ENCODE results near the gene FCHSD1.
A peak's percentile ranks its signal among the peaks of the same experiment; 100 is the strongest.

Gene FCHSD1

DNA sequence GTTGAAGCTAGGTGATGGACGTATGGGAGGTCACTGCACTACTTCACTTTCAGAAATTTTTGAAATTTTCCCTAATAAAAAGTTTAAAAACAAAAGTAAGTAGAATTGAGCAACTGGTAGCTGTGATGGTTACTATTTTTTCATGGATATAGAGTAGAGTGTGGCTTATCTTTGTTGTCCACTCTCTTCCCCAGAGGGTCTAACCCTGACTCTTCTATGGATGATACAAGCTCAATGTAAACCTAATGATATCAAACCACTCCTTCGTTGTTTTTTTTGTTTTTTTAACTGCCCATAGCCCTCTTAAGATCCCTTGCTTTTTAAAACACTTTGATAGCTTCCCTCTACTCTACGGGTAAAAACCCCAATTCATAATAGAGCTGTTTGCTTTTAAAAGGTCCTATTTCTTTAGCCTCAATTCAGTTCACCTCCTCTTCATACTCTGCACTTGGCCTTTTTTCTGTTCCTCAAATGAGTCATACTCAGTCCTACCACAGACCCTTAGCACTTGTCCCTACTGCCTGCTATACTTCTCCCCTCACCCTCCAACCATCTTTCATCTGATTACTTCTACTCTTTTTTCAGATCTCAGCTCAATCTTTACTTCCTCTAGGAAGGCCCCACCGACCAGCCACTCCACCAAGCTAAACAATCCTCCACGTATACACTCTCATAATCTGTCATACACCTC, 17.2 kb downstream of the FCHSD1 start:
- H3K36me3 ChIP-seq (ENCODE audit: control insufficient read depth, insufficient read depth, low read length), result peaks cover 8% of the 10 kb centered on the region
- H3K9me3 ChIP-seq (ENCODE audit: control insufficient read depth, insufficient read depth, low read length), result no peaks in the 10 kb centered on the region
- no peak overlapping the region for H3K4me3 ChIP-seq (ENCODE audit: low read length)
- no peaks in the 10 kb centered on the region for H3K27me3 ChIP-seq (ENCODE audit: control insufficient read depth, insufficient read depth, low read length)
- peaks cover 3% of the 10 kb centered on the region; the same call in 1 of the 2 replicates for H3K4me1 ChIP-seq (ENCODE audit: control insufficient read depth, insufficient read depth, low read length)
- DNase-seq (ENCODE audit: low read depth, low spot score), result no peak
- 100% methylated on average over 1 of the region's 5 CpGs for WGBS (ENCODE audit: insufficient coverage, insufficient read length)
- H3K27ac ChIP-seq (ENCODE audit: low read length), result no peak overlapping the region

- no peak for DNase-seq (ENCODE audit: low read depth, low spot score)
- Histone ChIP-seq H3K9me3 (ENCODE audit: control insufficient read depth, insufficient read depth, low read length) (no peaks in the 10 kb centered on the region), H3K27me3 (ENCODE audit: control insufficient read depth, insufficient read depth, low read length) (no peaks in the 10 kb centered on the region), H3K4me3 (ENCODE audit: low read length) (no peak overlapping the region), H3K4me1 (ENCODE audit: control insufficient read depth, insufficient read depth, low read length) (no peaks in the 10 kb centered on the region), H3K27ac (ENCODE audit: low read length) (no peak overlapping the region), H3K36me3 (ENCODE audit: control insufficient read depth, insufficient read depth, low read length) (peaks cover 19% of the 10 kb centered on the region)
- WGBS (ENCODE audit: insufficient coverage, insufficient read length), result no CpG with 5 or more reads among the region's 2 CpGs
Observed at GRCh38 chr5:141632650-141633049, 18.6 kb downstream of the FCHSD1 start.

- no CpG with 5 or more reads among the region's 5 CpGs for WGBS (ENCODE audit: insufficient coverage, insufficient read length)
- H3K27ac ChIP-seq (ENCODE audit: low read length), result no peak overlapping the region
- H3K4me1 ChIP-seq (ENCODE audit: control insufficient read depth, insufficient read depth, low read length), result no peaks in the 10 kb centered on the region
- no peaks in the 10 kb centered on the region for H3K27me3 ChIP-seq (ENCODE audit: control insufficient read depth, insufficient read depth, low read length)
- H3K36me3 ChIP-seq (ENCODE audit: control insufficient read depth, insufficient read depth, low read length), result peaks cover 24% of the 10 kb centered on the region
- H3K4me3 ChIP-seq (ENCODE audit: low read length), result no peak overlapping the region
- no peaks in the 10 kb centered on the region for H3K9me3 ChIP-seq (ENCODE audit: control insufficient read depth, insufficient read depth, low read length)
- no peak for DNase-seq (ENCODE audit: low read depth, low spot score)
Observed at GRCh38 chr5:141630570-141631140, 20.6 kb downstream of the FCHSD1 start.

DNA sequence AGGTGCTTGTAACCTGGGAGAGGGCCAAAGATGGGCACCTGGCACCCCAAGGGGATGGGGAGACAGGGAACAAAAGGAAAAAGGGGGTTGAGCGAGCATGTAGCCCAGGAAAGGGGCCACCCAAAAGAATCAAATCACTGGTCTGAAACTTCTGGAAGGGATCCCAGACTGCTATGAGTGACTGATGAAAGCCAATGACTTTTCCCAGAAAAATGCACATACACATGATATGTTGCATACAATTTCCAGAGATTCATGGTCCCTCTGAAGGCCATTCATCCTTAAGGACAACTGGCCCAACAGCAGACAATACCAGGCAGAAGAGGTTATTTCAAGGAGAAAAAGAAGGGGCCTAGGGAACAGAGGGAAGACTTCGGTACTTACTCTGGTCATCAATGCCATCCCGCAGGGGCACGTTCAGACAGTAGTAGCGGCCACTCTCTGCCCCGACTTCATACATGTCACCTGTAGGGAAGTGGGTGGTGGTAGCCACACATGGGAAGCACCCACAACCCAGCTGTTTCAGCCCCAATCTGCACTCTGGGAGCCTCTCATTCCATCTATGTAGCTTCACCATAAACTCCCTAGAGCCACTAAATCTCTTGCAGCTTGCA, 22.9 kb downstream of the FCHSD1 start:
- H3K36me3 ChIP-seq (ENCODE audit: control insufficient read depth, insufficient read depth, low read length), result peaks cover 27% of the 10 kb centered on the region
- H3K9me3 ChIP-seq (ENCODE audit: control insufficient read depth, insufficient read depth, low read length), result no peaks in the 10 kb centered on the region
- DNase-seq (ENCODE audit: low read depth, low spot score), result no peak
- no peak overlapping the region for H3K27ac ChIP-seq (ENCODE audit: low read length)
- no peak overlapping the region for H3K4me3 ChIP-seq (ENCODE audit: low read length)
- no peaks in the 10 kb centered on the region for H3K4me1 ChIP-seq (ENCODE audit: control insufficient read depth, insufficient read depth, low read length)
- no CpG with 5 or more reads among the region's 6 CpGs for WGBS (ENCODE audit: insufficient coverage, insufficient read length)
- H3K27me3 ChIP-seq (ENCODE audit: control insufficient read depth, insufficient read depth, low read length), result no peaks in the 10 kb centered on the region; the same call in 1 of the 2 replicates

GRCh38 chr5:141623611-141624010, 27.6 kb downstream of the FCHSD1 start:
- H3K27ac ChIP-seq (ENCODE audit: low read length), result no peak overlapping the region
- no peaks in the 10 kb centered on the region for H3K4me1 ChIP-seq (ENCODE audit: control insufficient read depth, insufficient read depth, low read length)
- WGBS (ENCODE audit: insufficient coverage, insufficient read length), result no CpG with 5 or more reads among the region's 5 CpGs
- no peaks in the 10 kb centered on the region for H3K9me3 ChIP-seq (ENCODE audit: control insufficient read depth, insufficient read depth, low read length)
- peaks cover 17% of the 10 kb centered on the region for H3K36me3 ChIP-seq (ENCODE audit: control insufficient read depth, insufficient read depth, low read length)
- H3K27me3 ChIP-seq (ENCODE audit: control insufficient read depth, insufficient read depth, low read length), result no peaks in the 10 kb centered on the region; the same call in 1 of the 2 replicates
- DNase-seq (ENCODE audit: low read depth, low spot score), result no peak
- no peak overlapping the region for H3K4me3 ChIP-seq (ENCODE audit: low read length)

GRCh38 chr5:141623186-141623585, 28.0 kb downstream of the FCHSD1 start:
- peaks cover 13% of the 10 kb centered on the region for H3K36me3 ChIP-seq (ENCODE audit: control insufficient read depth, insufficient read depth, low read length)
- DNase-seq (ENCODE audit: low read depth, low spot score), result no peak
- no peak overlapping the region for H3K4me3 ChIP-seq (ENCODE audit: low read length)
- H3K27ac ChIP-seq (ENCODE audit: low read length), result no peak overlapping the region
- H3K9me3 ChIP-seq (ENCODE audit: control insufficient read depth, insufficient read depth, low read length), result no peaks in the 10 kb centered on the region
- H3K4me1 ChIP-seq (ENCODE audit: control insufficient read depth, insufficient read depth, low read length), result no peaks in the 10 kb centered on the region
- no peaks in the 10 kb centered on the region; the same call in 1 of the 2 replicates for H3K27me3 ChIP-seq (ENCODE audit: control insufficient read depth, insufficient read depth, low read length)

DNA sequence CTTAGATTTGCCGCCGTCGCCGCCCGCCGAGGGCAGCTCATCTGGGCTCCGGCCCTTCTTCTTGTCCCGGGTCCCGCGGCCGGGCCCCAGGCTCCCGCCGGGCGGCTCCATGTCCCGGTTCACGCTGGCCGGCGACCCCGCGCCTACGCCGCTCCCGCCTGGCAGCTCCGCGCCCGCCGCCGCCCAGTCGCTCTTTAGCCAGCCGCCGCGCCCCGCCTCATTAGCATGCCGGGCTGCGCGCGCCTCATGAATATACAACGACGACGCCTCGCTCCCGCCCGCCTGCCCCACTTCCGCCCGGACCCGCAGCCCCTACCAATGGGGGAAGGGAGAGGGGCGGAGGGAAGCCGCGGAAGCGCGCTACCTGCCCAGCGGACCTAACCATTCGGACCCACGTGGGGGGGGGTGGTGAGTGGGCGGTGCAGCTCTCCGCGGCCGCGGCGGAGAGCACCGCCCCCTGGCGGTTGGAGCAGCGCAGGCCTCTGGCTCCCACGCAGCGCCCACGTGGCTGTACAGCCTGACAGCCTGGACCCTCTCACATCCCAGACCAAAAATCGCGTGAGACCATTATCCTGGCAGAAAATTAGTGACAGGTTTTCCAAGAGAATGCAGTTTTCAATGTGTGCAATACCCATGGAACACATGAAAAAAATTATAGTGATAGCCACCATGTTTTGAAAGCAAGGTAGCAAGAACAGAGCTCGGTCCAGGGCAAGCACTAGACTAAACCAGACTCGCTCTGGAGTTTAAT, 32.2 kb downstream of the FCHSD1 start, which contains the start of gene DIAPH1:
Gene DIAPH1 (minus strand): TSS at position 197 of the 751 bp plus-strand sequence. CDS start 86 bp downstream, at position 111.
- DNase-seq (ENCODE audit: low read depth, low spot score), result peak; percentile 76
- no peaks in the 10 kb centered on the region; the same call in 1 of the 2 replicates for H3K36me3 ChIP-seq (ENCODE audit: control insufficient read depth, insufficient read depth, low read length)
- H3K27me3 ChIP-seq (ENCODE audit: control insufficient read depth, insufficient read depth, low read length), result no peaks in the 10 kb centered on the region
- no peaks in the 10 kb centered on the region for H3K4me1 ChIP-seq (ENCODE audit: control insufficient read depth, insufficient read depth, low read length)
- no peak within 1 kb of the TSS for H3K27ac ChIP-seq (ENCODE audit: low read length)
- WGBS (ENCODE audit: insufficient coverage, insufficient read length), result no CpG with 5 or more reads among the region's 70 CpGs
- H3K9me3 ChIP-seq (ENCODE audit: control insufficient read depth, insufficient read depth, low read length), result no peaks in the 10 kb centered on the region
- peak within 1 kb of the TSS; percentile 87 for H3K4me3 ChIP-seq (ENCODE audit: low read length)

DNA sequence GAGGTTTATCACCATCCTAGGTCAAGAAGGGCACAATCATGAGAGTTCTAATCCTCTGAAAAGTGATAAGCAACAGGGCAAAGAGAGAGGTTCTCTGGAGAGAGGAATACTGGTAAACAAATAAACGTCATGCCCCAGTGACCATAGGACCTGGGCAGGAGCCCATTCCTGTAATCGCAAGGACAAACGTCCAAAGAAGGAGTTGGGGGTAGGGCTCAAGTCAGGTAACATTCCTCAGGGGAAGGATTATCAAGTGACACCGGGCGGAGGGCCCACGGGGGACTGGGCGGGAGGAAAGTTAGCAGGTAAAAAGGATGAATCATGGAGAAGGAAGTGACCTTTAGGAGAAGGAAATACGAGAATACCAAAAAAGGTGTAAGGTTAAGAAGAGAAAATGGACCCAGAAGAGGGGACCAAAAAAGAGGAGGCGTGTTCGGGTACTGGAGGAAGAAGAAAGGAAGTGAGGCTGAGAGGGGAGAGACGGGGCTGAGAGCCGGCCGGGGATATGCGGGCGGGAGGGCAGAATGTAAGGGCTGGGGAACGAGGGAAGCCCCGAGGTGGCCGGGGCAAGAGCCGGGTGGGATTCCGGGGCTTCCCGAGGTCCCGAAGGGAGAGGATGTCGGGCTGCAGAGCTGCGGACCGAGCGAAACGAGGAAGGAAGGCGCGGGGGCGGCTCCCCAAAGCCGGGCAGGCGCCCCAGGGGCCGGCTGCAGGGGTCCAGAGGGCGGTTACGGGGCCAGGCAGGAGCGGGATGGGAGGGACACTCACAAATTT, 33.0 kb downstream of the FCHSD1 start:
- H3K27ac ChIP-seq (ENCODE audit: low read length), result no peak overlapping the region
- H3K36me3 ChIP-seq (ENCODE audit: control insufficient read depth, insufficient read depth, low read length), result no peaks in the 10 kb centered on the region; the same call in 1 of the 2 replicates
- H3K27me3 ChIP-seq (ENCODE audit: control insufficient read depth, insufficient read depth, low read length), result no peaks in the 10 kb centered on the region
- peak overlapping the region; percentile 87 for H3K4me3 ChIP-seq (ENCODE audit: low read length)
- H3K4me1 ChIP-seq (ENCODE audit: control insufficient read depth, insufficient read depth, low read length), result 0 out of 2 replicates have a peak, but pooled peaks cover 1% of the 10 kb centered on the region
- H3K9me3 ChIP-seq (ENCODE audit: control insufficient read depth, insufficient read depth, low read length), result no peaks in the 10 kb centered on the region
- no CpG with 5 or more reads among the region's 36 CpGs for WGBS (ENCODE audit: insufficient coverage, insufficient read length)
- no peak for DNase-seq (ENCODE audit: low read depth, low spot score)

GRCh38 chr5:141617682-141618029, 33.6 kb downstream of the FCHSD1 start:
- DNase-seq (ENCODE audit: low read depth, low spot score), result no peak
- no peaks in the 10 kb centered on the region; the same call in 1 of the 2 replicates for H3K36me3 ChIP-seq (ENCODE audit: control insufficient read depth, insufficient read depth, low read length)
- WGBS (ENCODE audit: insufficient coverage, insufficient read length), result no CpG with 5 or more reads among the region's 9 CpGs
- no peaks in the 10 kb centered on the region for H3K9me3 ChIP-seq (ENCODE audit: control insufficient read depth, insufficient read depth, low read length)
- H3K4me1 ChIP-seq (ENCODE audit: control insufficient read depth, insufficient read depth, low read length), result 0 out of 2 replicates have a peak, but pooled peaks cover 1% of the 10 kb centered on the region
- H3K4me3 ChIP-seq (ENCODE audit: low read length), result peak overlapping the region; percentile 87; the same call in 1 of the 2 replicates
- no peaks in the 10 kb centered on the region for H3K27me3 ChIP-seq (ENCODE audit: control insufficient read depth, insufficient read depth, low read length)
- H3K27ac ChIP-seq (ENCODE audit: low read length), result no peak overlapping the region
